ENCODE measurements around the gene SORCS2.

DNA sequence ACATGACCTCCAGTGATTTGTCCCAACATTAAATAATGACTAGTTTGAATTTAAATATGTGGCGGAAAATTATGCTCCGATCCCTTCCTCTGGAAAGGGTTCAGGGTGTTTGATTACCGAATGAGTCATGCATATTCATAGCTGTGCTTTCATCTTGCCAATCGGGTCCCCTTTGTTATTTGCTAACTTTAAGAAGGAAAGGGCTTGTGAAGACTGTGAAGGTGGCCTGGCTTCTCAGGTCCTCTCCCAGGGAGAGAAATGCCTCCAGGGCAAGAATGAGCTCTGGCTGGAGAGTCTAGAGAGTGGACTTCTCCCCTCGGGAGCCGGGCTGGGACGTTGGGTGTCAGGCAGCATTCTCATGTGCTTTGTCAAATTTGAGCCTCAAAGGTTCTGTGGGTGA, 397.9 kb downstream of the SORCS2 start:
- no peak for TF ChIP-seq EZH2 (IDR thresholded peaks at IDR 0.05; ENCODE audit: borderline replicate concordance, low read length)
- TF ChIP-seq, protein P1, sequence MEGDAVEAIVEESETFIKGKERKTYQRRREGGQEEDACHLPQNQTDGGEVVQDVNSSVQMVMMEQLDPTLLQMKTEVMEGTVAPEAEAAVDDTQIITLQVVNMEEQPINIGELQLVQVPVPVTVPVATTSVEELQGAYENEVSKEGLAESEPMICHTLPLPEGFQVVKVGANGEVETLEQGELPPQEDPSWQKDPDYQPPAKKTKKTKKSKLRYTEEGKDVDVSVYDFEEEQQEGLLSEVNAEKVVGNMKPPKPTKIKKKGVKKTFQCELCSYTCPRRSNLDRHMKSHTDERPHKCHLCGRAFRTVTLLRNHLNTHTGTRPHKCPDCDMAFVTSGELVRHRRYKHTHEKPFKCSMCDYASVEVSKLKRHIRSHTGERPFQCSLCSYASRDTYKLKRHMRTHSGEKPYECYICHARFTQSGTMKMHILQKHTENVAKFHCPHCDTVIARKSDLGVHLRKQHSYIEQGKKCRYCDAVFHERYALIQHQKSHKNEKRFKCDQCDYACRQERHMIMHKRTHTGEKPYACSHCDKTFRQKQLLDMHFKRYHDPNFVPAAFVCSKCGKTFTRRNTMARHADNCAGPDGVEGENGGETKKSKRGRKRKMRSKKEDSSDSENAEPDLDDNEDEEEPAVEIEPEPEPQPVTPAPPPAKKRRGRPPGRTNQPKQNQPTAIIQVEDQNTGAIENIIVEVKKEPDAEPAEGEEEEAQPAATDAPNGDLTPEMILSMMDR (IDR thresholded peaks at IDR 0.05; ENCODE audit: low read length), result no peak

Data from OCI-LY1 (cell line).